Activated CD8-positive, alpha-beta memory T cell treated with anti-CD3 and anti-CD28 coated beads, Interleukin-2, amount 50 U/mL, for 1 hour (primary cell): ENCODE measurements around the gene HELT.

Experiments used
- DNase-seq: peaks from one replicate; pipeline ENCODE4 v3.0.0-alpha.2; 2020; ENCODE audit errors: extremely low read depth

HELT gene

GRCh38 chr4:185003596-185004351 is 14.5 kb upstream of the HELT start:
- DNase-seq = no peak

- DNase-seq = no peak
Measured at GRCh38 chr4:185004562-185005218, 13.6 kb upstream of the HELT start.

GRCh38 chr4:185005219-185005819 is 13.0 kb upstream of the HELT start:
- DNase-seq = peak; percentile 30

GRCh38 chr4:185011408-185011807 is 6.9 kb upstream of the HELT start:
- no peak for DNase-seq

GRCh38 chr4:185013417-185014125 is 4.7 kb upstream of the HELT start:
- no peak for DNase-seq

DNA sequence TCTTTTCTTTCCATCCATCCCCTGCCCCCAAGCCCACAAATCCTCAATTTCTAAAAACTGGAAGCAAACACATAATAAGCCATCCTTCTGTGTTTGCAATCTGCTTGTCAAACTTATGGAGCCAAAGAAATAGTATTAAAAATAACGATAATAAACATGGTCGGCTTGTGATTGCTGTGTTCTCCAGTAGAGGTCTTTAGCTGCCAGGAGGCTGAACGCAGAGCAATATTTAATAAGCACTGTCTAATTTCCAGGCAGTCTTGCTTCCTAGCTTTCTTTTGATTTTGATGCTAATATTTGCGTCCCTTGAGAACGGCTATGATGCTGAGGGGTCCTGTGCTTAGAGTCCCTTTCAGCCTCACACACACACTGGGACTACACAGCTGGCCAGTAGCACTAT is 3.2 kb upstream of the HELT start:
- no peak for DNase-seq

DNA sequence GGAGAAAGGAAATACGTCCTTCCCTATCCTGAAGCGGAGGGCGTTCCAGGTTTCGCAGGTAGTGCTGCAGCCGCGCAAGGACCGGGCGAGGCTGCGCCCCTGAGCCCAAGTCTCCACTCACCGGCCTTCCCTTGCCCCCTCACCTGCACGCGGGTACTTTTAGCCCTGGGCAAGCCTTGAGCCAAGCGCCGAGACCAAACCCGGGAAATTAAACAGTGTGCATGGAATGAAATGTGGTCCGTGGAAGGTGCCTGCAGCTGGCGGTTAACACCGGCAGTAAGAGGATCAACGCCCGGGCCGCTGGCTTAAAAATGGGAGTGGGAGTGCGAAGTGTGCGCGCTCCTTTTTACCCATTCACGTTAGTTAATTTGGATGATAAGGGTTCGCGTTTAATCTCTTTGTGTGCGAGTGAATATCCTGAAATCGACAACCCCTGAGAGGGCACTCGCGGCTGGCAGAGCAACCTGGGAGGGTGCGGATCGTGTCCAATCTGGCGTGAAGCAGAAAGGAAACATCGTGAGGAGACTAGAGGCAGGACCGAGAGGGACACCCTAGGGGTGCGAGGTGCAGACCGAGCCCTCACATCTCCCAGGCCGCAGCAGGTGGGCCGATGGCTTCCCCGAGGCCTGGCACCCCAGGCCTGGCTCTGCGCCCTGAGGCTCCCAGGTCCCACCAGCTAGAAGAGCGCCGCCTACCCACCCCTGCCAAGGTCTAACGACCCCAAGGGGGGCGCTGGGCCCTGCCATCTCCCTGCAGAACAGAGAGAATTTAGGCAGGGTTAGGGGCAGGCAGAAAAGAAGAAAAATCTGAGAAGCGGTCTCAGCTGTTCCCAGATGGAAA is 2.0 kb upstream of the HELT start:
- DNase-seq = no peak

DNA sequence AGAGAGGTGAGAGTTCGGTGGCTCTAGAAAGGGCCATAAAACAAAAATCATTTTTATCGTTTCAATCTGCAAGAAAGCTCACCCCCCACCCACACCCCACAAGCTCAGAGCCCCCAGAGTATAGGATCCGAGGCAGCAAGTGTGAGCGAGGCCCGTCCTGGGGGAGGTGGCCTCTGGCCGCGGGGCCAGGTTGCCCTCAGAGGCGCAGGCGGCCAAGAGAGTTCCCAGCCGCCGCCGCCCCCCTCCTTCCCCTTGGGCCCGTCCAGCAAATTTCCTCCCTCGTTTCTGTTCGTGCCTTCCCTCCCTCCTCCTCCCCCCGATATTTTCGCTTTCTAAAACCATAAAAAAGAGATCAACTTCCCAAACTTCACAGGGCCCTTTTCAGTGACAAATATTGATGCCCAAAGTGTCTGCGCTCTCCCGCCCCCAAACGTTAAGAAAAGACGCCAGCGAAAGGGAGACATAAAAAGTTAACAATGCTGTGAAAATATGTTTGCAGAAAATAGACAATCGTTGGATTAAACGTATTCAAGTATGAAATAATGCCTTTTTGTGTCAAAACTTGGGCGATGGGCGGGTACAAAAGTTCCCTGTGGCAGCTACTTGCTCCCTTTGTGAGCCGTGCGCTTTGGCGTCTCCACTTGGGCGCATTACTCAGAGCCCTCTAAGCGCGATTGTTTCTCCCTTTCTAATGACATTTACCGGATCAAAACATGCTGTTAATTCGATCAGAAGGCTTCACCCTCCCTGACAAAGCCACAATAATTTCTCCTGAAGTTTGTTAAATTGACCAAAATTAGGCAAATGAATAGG is 1.1 kb upstream of the HELT start:
- no peak for DNase-seq

GRCh38 chr4:185018834-185019455 is 655 bp downstream of the HELT start:
- no peak for DNase-seq

GRCh38 chr4:185019456-185020292 is 1.4 kb downstream of the HELT start:
- no peak for DNase-seq

GRCh38 chr4:185020293-185020808 is 2.1 kb downstream of the HELT start:
- DNase-seq = no peak

DNA sequence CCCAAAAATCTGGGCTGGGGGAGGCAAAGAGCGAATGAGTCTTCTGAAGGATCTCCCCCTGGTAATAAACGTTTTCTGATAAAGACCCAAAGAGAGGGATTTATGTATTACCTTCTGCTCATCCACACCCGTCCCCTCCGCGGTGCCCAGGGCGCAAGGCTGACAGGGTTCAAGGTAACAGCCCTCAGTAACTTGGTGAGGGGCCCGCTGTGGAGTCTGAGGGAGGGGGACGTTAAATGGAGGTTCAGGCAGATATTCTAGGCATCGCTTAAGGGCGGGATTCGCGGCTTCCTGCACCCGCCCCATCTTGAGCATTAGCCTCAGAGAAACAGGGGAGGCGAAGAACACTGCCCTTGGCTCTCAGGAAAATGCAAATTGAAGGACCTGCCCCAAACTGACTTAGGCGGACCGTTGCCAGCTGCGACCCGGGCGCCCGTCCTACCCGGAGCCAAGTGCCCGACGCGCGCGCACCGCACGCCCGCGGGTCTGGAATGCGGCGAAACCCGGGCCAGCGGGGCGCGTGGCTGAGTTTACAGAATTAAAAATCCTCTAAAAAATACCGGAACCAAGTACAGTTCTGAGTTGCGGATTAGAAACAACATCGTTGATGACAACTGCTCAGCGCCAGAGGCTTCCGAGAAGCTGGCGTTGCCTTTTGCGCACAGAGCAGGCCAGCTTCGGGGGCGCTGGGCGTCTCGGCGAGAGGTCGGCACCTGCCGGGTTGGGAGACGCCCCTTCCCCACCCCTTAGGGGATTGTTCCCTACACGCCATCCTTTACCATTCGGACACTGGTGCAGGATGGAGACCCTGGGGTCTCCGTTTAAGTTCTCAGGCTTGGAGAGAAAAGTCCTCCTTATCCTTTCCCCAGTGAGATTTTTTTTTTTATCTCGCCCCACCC is 2.8 kb downstream of the HELT start:
- DNase-seq = no peak

DNA sequence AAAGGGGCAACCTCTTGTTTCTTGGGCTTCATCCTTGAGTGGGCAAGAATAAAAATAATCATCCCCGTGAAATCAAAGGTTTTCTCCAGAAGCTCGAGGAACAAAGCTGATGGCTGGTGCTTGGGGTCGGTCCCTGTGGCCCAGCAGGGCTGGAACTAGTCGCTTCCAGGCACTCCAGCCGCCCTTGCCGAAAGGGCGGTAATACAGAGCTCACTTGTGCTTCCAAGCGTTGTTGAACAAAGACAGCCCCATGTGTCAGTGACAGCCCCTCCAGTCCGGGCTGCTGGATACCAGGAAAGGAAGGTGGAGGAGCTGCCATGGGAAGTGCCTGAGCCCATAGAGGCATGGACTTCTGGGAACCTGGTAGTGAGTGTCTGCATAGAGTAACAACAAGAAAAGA is 5.2 kb downstream of the HELT start:
- DNase-seq = no peak

GRCh38 chr4:185028625-185029024 is 10.3 kb downstream of the HELT start:
- no peak for DNase-seq

- no peak for DNase-seq
Measured at GRCh38 chr4:185031611-185032010, 13.3 kb downstream of the HELT start.

DNA sequence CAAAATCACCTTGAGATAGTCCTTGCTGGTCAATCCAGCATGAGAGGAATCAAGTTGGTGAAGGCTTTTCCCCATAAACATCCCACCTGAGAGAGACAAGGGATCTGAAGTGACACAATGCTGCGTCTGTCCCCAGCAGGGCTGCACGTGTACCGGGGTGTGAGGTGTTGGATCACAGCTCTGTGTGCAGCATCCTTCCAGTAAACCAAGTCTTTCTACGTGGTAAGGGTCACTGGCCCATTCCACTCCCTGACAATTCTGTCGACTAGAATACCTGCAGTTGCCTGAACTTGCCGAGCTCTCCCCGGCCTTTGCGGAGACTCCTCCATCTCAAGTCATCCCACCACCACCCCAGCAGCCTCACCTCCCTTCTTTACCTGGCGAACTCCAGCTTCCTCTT is 14.8 kb downstream of the HELT start:
- no peak for DNase-seq

- no peak for DNase-seq
Measured at GRCh38 chr4:185033950-185034349, 15.7 kb downstream of the HELT start.

- DNase-seq = no peak
Measured at GRCh38 chr4:185035284-185035683, 17.0 kb downstream of the HELT start.
